Endothelial cell of umbilical vein (primary cell): ENCODE data around the gene CLEC4E.

Source experiments
- CTCF ChIP-seq, 2 donors: IDR thresholded peaks; 1 replicate in 1 of 2; 2 replicates in 1 of 2; pipeline ENCODE4 v1.5.1; 2011; ENCODE audit warnings: low read length in 2 of 2, mild to moderate bottlenecking in 2 of 2, moderate library complexity in 2 of 2, control low read depth in 1 of 2, inconsistent platforms in 1 of 2, low read depth in 1 of 2; ENCODE audit not compliant: insufficient read depth in 1 of 2; ENCODE audit errors: extremely low read depth in 1 of 2
- GATA2 ChIP-seq: IDR thresholded peaks from 2 replicates; pipeline ENCODE4 v1.7.0; 2011; ENCODE audit warnings: low read depth, mild to moderate bottlenecking, moderate library complexity, mixed read lengths, low read length; ENCODE audit not compliant: insufficient read length, insufficient read depth
- MAX ChIP-seq: IDR thresholded peaks from 2 replicates; pipeline ENCODE4 v1.6.1; 2011; ENCODE audit not compliant: insufficient read depth, insufficient read length
- POLR2A ChIP-seq: IDR thresholded peaks from 2 replicates; pipeline ENCODE4 v1.6.1; 2012; ENCODE audit warnings: low read depth, mild to moderate bottlenecking, control low read depth, low read length

- TF ChIP-seq CTCF (IDR thresholded peaks at IDR 0.05; ENCODE audit: extremely low read depth in 1 of 2, insufficient read depth in 1 of 2, low read depth in 1 of 2, low read length in 2 of 2) (no peak), MAX (no peak), GATA2 (no peak), POLR2A (no peak)
These were observed 41.1 kb downstream of the CLEC4E start for GRCh38 chr12:8499616-8500015.
